Fibroblast of the aortic adventitia (primary cell): ENCODE measurements around the gene TUBGCP6. TPM values are rescaled to one million over a fixed set of nuclear protein-coding genes. Genes with fewer than 3 reads are reported as not detected.
"Not testable (repeated sequence)": the region's sequence is repeated elsewhere in the genome, so short reads cannot be mapped to it uniquely, and the experiment has no call there.

ENCODE experiments used
- DNase-seq: peaks from one replicate; pipeline ENCODE4 v3.0.0-alpha.2; 2010; ENCODE audit warnings: low read depth
- H3K4me3 ChIP-seq: 2 replicates; pipeline ENCODE4 v1.5.1; 2011; ENCODE audit warnings: low read depth, mild to moderate bottlenecking, control low read depth, low read length, moderate library complexity
- CTCF ChIP-seq: IDR thresholded peaks from 2 replicates; pipeline ENCODE4 v1.5.1; 2011; ENCODE audit warnings: mild to moderate bottlenecking, low read length, control low read depth, inconsistent platforms; ENCODE audit not compliant: insufficient read depth
- total RNA-seq: library from RNA; depleted of rRNA; stranded (reverse); fragments of >200 nt; gene quantifications from 2 replicates; pipeline ENCODE4 v1.2.3, GENCODE V29; 2012; ENCODE audit warnings: low replicate concordance

The TUBGCP6 gene
- total RNA-seq, 1 donor: 23.6 TPM

GRCh38 chr22:50171319-50171964 is 73.4 kb downstream of the TUBGCP6 start:
- no peak for TF ChIP-seq CTCF
- DNase-seq: no peak
- H3K4me3 ChIP-seq: peak overlapping the region; percentile 65

GRCh38 chr22:50170453-50171318 is 74.1 kb downstream of the TUBGCP6 start, which contains the start of gene PANX2:
Gene PANX2 (plus strand): TSS chr22:50170731. CDS start chr22:50170731, 0 bp downstream.
- TF ChIP-seq CTCF: no peak
- no peak for DNase-seq
- H3K4me3 ChIP-seq: peak within 1 kb of the TSS; percentile 65

GRCh38 chr22:50169774-50170341 is 75.0 kb downstream of the TUBGCP6 start:
- TF ChIP-seq CTCF: no peak
- peak overlapping the region; percentile 57 for H3K4me3 ChIP-seq
- peak; percentile 20 for DNase-seq

GRCh38 chr22:50169181-50169759 is 75.6 kb downstream of the TUBGCP6 start:
- no peak overlapping the region for H3K4me3 ChIP-seq

GRCh38 chr22:50168490-50169180 is 76.2 kb downstream of the TUBGCP6 start:
- not testable (repeated sequence) for H3K4me3 ChIP-seq, DNase-seq

More at GRCh38 chr22:50169181-50169759, 75.6 kb downstream of the TUBGCP6 start:
- TF ChIP-seq CTCF: no peak
- DNase-seq: no peak

GRCh38 chr22:50167689-50168489 is 76.9 kb downstream of the TUBGCP6 start:
- TF ChIP-seq CTCF: no peak
- DNase-seq: no peak
- H3K4me3 ChIP-seq: no peak overlapping the region

Other genes with a start within 250 kb of the TUBGCP6 start
- not detected in 2 replicates for gene IL17REL, start 232.3 kb downstream of the TUBGCP6 start, total RNA-seq
- gene TTLL8, start 186.7 kb downstream of the TUBGCP6 start, total RNA-seq: not detected in 2 replicates
- gene MLC1, start 159.6 kb downstream of the TUBGCP6 start, total RNA-seq: 0.09 TPM in 1 of 2 replicates, not detected in the other
- 5.1 and 12.0 TPM in 2 replicates for gene MOV10L1, start 155.0 kb downstream of the TUBGCP6 start, total RNA-seq
- gene PANX2, start 74.3 kb downstream of the TUBGCP6 start, total RNA-seq: 0.90 TPM in 2 replicates
- gene TRABD, start 59.1 kb downstream of the TUBGCP6 start, total RNA-seq: 15.5 and 16.8 TPM in 2 replicates
- 15.5 and 17.3 TPM in 2 replicates for gene SELENOO, start 44.0 kb downstream of the TUBGCP6 start, total RNA-seq
- 15.4 and 26.7 TPM in 2 replicates for gene HDAC10, start 6.2 kb upstream of the TUBGCP6 start, total RNA-seq
- gene MAPK12, start 16.7 kb upstream of the TUBGCP6 start, total RNA-seq: 28.0 and 35.5 TPM in 2 replicates
- 3.0 and 5.8 TPM in 2 replicates for gene MAPK11, start 25.4 kb upstream of the TUBGCP6 start, total RNA-seq
- 130 and 218 TPM in 2 replicates for gene PLXNB2, start 62.6 kb upstream of the TUBGCP6 start, total RNA-seq
- 2.8 and 4.3 TPM in 2 replicates for gene DENND6B, start 82.0 kb upstream of the TUBGCP6 start, total RNA-seq
- 38.5 and 62.6 TPM in 2 replicates for gene PPP6R2, start 98.3 kb upstream of the TUBGCP6 start, total RNA-seq
- gene SBF1, start 230.0 kb upstream of the TUBGCP6 start, total RNA-seq: 70.9 and 76.1 TPM in 2 replicates
- gene ADM2, start 236.5 kb upstream of the TUBGCP6 start, total RNA-seq: 2.5 and 8.0 TPM in 2 replicates
- not detected in 2 replicates for gene MIOX, start 241.8 kb upstream of the TUBGCP6 start, total RNA-seq